Jurkat, Clone E6-1 (cell line): ENCODE results near the gene TLX2.
A peak's percentile ranks its signal among the peaks of the same experiment; 100 is the strongest.
"Not testable (repeated sequence)": the region's sequence is repeated elsewhere in the genome, so short reads cannot be mapped to it uniquely, and the experiment has no call there.

Experiments
- DNase-seq: peaks from one replicate; pipeline ENCODE4 v3.0.0-alpha.2; 2011; ENCODE audit warnings: low read depth, low spot score
- H3K4me3 ChIP-seq: 2 replicates; pipeline ENCODE4 v1.5.1; 2011; ENCODE audit warnings: mild to moderate bottlenecking, low read length, control low read depth, moderate library complexity

The TLX2 gene

GRCh38 chr2:74551530-74551929 lies 37.3 kb downstream of the TLX2 start:
- no peak for DNase-seq
- H3K4me3 ChIP-seq, result no peak overlapping the region

GRCh38 chr2:74551942-74552913 lies 38.0 kb downstream of the TLX2 start:
- no peak overlapping the region for H3K4me3 ChIP-seq
- no peak for DNase-seq

GRCh38 chr2:74552914-74553811 lies 38.9 kb downstream of the TLX2 start:
- H3K4me3 ChIP-seq, result no peak overlapping the region

GRCh38 chr2:74553892-74554819 lies 39.9 kb downstream of the TLX2 start, which contains the start of the genes DOK1 and LOXL3:
Gene DOK1, plus strand, starts transcription at chr2:74554720. Its CDS starts 35 bp downstream, at chr2:74554755.
Gene LOXL3, minus strand, starts transcription at chr2:74553942. Its CDS starts 1,308 bp downstream, at chr2:74552634.
- DNase-seq, result peak; percentile 49
- H3K4me3 ChIP-seq, result peak within 1 kb of the TSS; percentile 94

More at GRCh38 chr2:74552914-74553811, 38.9 kb downstream of the TLX2 start:
- DNase-seq, result no peak

GRCh38 chr2:74554820-74555531 lies 40.7 kb downstream of the TLX2 start:
- no peak for DNase-seq
- peak overlapping the region; percentile 94 for H3K4me3 ChIP-seq

GRCh38 chr2:74555610-74556103 lies 41.4 kb downstream of the TLX2 start:
- no peak overlapping the region for H3K4me3 ChIP-seq
- DNase-seq, result no peak

- DNase-seq, result no peak
- no peak overlapping the region for H3K4me3 ChIP-seq
These were observed 41.9 kb downstream of the TLX2 start for GRCh38 chr2:74556159-74556558.

GRCh38 chr2:74556831-74557370 lies 42.7 kb downstream of the TLX2 start:
- no peak overlapping the region for H3K4me3 ChIP-seq
- no peak for DNase-seq

- DNase-seq, result no peak
- H3K4me3 ChIP-seq, result no peak overlapping the region
These were observed 44.3 kb downstream of the TLX2 start for GRCh38 chr2:74558284-74559230.

- H3K4me3 ChIP-seq, result no peak overlapping the region
- DNase-seq, result no peak
These were observed 45.7 kb downstream of the TLX2 start for GRCh38 chr2:74559912-74560311.

- no peak for DNase-seq
- no peak overlapping the region for H3K4me3 ChIP-seq
These were observed 46.3 kb downstream of the TLX2 start for GRCh38 chr2:74560591-74560990.

GRCh38 chr2:74561022-74561421 lies 46.8 kb downstream of the TLX2 start:
- H3K4me3 ChIP-seq, DNase-seq: not testable (repeated sequence)

GRCh38 chr2:74562126-74562775 lies 48.0 kb downstream of the TLX2 start:
- no peak overlapping the region for H3K4me3 ChIP-seq
- DNase-seq, result no peak

GRCh38 chr2:74564222-74564621 lies 50.0 kb downstream of the TLX2 start:
- no peak for DNase-seq
- no peak overlapping the region for H3K4me3 ChIP-seq

- no peak for DNase-seq
- no peak overlapping the region for H3K4me3 ChIP-seq
These were observed 52.0 kb downstream of the TLX2 start for GRCh38 chr2:74566076-74566753.

GRCh38 chr2:74566754-74567085 lies 52.5 kb downstream of the TLX2 start:
- H3K4me3 ChIP-seq, result no peak overlapping the region
- no peak for DNase-seq
